Measurements from ENCODE around the gene DCTN1.
"Not testable (repeated sequence)": the region's sequence is repeated elsewhere in the genome, so short reads cannot be mapped to it uniquely, and the experiment has no call there.

The DCTN1 gene
- total RNA-seq = 105 to 145 reads per million in 2 experiments

DNA sequence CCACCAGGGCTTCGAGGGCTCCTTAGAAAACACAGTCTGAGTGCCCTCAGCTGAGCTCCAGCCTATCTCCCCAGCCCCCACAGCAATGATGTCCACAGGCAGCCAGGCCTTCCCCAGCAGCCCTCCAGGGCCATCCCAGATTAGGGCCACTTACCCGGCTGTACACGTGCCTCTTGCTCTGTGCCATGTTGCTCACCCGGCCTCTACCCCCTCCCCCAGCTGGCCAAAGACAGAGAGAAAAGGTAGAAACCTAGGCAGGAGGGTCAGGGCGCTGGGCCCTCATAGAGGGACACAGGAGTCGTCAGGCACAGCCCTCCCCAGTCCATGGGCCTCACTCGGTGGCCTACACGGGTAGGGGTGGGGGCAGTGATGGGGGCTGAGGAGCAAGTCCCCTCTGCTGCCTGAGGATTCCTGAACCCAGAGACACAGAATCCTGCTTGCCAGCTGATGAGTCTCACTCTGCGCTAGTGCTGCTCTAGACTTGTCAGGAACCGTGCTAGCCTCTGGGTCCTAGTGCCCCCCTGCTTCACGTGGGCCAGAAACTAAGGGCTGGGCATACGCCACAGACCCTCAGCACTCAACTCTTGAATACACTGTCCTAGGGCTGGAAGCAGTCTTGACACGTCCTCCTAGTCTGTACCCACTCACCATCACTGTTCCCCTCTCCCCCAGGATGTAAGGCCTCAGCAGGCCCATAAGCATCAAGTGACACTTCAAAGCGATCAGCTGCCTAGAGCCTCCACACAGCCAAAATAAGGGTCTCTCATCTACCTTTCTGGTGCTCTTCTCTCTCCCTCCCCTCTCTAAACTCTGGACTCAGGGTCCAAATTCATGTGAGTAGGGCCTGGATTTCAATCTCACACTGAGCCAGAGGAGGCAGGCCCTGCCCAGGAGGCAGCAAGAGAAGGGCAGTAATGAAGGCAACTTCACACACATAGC, at the start of gene DCTN1:
Gene DCTN1, minus strand, starts transcription at position 461 of the 939 bp plus-strand sequence. Its CDS starts 274 bp downstream, at position 187.
- DNase-seq (ENCODE audit: low read depth) = no peak

DNA sequence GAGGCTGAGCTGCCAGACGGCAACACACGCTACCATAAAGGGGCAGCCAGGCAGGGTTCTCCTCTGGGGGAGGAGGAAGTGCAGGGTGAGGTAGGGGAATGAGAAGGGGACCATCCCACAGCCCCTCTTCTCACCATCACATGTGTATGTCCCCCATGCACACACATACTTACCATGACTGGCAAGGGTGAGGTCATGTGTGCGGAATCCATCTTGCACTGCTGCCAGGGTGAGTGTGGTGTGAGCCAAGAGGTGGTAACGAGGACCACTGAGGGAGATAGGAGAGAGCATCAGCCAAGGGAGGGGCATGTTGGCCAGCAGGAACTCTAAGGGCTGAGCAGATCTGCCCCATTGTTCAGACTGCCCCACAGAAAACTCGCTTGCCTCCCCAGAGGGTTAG, 48.6 kb upstream of the DCTN1 start:
- no peak for DNase-seq (ENCODE audit: low read depth)

DNA sequence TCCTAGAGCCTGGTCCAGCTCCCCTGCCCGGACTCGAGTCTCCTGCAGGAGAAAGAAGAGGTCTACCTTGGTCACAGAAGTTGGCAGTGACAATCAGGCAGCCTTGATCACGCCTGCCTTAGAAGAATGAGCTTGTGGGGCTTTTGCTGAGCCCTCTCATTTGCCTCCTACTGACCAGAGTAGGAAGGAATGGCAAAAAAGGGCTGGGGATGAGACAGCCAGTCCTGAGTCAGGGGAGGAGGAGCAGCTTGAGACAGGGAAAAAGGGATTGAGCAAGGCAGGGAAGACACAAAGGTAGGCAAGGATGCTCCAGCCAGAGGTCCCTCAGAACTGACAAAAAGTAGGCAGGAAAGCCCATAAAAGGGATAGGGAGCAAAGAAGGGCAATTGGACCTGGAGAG, 47.4 kb upstream of the DCTN1 start:
- DNase-seq (ENCODE audit: low read depth) = no peak

DNA sequence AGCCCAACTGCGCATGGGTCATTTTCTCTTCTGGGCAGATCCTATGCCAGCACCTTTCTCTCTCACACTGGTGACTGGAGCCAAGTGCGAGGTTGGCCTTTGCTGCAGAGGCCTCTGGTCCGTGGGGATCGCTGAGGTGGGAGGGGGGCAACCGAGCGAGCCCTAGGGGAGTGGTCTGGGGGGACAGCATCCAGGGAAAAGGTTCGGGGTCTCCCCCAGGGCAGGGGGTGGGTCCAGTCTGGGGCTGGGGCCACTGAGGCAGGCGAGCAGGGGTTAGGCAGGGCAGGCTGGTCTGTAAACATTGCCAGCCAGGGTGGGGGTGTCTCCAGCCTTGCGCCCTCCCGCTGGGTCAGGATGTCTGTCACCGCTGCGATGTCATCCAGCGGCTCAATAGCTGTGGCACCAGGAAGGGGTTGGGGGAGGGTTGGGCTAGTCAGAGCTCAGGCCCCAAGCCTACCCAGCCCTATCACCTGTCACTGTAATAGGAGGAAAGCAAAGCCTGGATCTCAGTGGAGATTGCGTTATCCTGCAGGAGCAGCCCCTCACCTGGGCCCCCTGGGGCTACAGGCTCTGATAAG, 46.2 kb upstream of the DCTN1 start:
- DNase-seq (ENCODE audit: low read depth) = no peak

DNA sequence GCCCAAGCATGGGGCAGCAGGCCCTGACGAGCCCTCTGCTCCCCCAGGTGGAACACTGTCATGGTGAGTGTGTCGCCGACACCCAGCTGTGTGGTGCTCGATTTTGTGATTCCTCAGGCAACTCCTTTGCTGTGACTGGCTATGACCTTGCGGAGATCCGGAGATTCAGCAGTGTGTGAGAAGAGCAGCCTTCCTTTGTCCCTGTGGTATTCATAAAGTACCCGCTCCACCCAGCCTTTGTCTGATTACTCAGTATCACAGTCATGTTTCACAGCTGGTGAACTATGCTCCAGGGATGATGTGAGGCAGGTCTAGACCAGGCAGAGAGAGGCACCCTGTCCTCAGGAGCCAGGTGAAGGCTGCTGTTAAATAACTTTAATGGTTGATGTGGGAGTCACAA, 45.4 kb upstream of the DCTN1 start:
- no peak for DNase-seq (ENCODE audit: low read depth)

DNA sequence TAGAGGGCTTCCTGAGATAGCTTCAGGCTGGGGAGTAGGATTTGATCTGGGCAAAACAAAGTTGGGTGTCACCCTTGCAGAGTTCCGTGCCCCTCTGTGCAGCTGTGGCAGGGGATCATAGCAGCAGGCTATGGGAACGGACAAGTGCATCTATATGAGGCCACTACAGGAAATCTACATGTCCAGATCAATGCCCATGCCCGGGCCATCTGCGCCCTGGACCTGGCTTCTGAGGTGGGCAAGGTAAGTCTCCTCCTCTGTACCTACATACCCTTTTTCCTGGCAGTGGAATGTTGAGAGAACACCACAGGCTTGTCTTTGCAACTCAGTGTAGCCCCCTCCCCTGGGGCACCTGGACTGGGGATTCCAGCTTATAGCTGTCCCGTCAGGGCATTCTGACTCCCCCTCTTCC, 44.9 kb upstream of the DCTN1 start:
- DNase-seq (ENCODE audit: low read depth) = no peak

DNA sequence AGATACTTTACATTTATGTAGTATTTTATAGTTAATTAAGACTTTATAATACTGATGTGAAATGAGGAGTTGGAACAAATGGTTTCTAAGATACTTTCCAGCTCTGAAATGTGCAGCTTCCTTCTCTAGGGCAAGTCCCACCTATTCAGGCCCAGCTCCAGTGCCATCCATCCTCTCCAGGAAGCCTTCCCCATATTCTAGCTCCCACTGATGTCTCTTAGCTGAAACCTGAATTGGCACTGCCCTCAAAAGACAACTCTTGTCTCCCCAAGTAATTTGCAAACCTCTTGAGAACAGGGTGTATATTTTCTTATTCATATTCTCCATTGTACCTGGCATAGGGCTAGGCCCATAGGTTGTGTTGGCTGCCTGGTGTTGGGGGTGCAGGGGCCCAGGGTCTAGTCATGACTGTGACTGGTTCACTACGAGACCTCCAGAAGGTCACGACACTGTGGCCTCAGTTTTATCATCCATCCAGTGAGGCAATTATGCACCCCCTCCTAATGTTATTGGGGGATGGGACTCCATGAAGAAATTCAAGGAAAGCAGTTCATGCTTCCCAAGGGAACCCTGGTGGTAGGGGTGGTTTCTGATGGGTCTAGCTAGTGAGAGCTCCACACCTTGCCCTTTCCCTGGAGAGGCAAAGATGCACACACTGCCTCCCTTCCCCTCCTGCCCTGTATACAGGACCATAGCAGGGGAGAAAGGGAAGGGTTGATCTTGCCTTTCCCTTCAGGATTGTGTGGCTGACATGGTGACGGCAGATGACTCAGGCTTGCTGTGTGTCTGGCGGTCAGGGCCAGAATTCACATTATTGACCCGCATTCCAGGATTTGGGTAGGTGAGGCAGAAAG, 44.3 kb upstream of the DCTN1 start:
- DNase-seq (ENCODE audit: low read depth) = no peak

DNA sequence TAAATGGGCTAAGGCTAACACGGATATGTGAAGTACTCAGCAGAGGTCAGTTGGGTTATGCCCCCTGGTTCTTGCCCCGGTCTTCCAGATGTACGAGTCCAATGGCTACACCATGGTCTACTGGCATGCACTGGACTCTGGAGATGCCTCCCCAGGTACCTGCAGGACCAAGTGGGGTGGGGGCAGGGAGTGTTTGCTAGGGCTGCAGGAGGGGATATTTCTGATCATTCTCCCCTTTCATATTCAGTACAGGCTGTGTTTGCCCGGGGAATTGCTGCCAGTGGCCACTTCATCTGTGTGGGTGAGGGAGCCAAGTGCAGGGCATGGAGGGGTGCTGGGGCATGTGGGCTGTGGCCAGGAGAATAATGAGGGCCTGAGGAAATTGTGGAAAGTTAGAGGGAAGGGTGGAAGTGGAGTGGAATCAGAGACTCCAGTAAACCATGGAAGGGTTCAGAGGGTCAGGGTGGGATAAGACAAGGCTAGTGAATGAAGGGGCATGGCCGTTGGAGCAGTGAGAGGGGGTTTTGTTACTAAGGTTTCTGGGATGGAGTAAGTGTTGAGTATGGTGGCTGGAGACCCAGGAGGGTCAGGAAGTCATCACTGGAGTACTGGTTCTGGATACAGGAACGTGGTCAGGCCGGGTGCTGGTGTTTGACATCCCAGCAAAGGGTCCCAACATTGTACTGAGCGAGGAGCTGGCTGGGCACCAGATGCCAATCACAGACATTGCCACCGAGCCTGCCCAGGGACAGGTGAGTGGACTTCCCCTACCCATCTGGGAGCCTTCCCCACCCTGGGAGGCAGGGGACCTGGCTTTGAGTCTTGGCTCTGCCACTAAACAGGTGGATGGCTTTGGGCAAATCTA, 43.4 kb upstream of the DCTN1 start:
- DNase-seq (ENCODE audit: low read depth) = no peak

DNA sequence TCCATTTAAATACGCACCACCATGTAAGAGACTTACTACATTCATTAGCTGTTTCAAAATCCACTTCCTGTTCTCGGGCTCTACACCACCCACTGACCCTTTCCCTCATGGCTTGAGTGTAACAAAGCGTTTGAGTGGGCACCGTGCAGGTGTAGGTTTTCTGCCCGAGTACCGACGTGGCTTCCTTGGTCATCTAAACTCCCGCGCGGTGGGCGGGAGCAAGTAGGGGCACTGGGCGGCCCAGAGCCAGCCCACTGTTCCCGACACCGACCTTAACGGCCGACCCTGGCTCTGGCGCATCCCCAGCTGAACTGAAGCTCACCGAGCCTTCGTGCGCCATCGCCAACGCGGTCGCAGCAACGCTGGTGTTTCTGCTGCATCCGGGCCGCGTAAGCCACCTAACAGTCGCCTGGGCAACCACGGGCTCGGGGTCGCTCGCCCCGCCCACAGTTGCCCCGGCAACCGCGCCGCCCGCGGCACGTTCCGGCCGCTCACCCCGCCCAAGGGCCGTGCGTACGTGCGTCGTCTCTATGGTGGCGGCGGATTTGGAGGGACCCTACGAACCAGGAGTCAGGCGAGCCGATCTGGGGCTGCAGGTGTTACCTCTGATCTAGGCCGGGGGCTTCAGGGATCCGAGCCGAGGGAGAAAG, 41.2 kb upstream of the DCTN1 start, which contains the start of the genes C2orf81 and WDR54:
Gene C2orf81, minus strand, starts transcription at position 399 of the 650 bp plus-strand sequence. Its CDS starts 59 bp downstream, at position 340.
Gene WDR54, plus strand, starts transcription at position 510 of the 650 bp plus-strand sequence. CDS start 424 bp downstream, outside the sequence.
- DNase-seq (ENCODE audit: low read depth) = peak; percentile 85

DNA sequence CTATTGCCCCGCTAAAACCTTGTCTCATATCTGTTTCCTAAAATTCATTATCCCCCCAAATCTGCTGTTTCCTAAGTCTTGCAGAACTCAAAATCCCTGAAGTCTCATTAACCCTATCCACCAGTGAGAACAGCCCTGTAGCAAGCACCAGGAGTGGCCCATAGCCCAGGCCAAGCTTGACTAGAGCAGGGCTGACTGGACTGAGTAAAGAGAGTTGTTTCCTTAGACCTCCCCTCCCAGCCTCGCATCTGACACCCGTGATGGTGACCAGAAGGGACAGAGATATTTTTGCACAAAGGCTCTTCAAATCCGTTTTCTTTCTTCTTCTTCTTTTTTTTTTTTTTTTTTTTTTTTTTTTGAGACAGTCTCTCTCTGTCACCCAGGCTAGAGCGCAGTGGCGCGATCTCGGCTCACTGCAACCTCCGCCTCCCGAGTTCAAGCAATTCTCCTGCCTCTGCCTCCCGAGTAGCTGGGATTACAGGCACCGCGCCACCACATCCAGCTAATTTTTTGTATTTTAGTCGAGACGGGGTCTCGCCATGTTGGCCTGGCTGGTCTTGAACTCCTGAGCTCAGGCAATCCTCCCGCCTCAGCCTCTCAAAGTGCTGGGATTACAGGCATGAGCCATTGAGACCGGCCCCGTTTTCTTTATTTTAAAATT, 40.5 kb upstream of the DCTN1 start:
- DNase-seq (ENCODE audit: low read depth) = not testable (repeated sequence)

DNA sequence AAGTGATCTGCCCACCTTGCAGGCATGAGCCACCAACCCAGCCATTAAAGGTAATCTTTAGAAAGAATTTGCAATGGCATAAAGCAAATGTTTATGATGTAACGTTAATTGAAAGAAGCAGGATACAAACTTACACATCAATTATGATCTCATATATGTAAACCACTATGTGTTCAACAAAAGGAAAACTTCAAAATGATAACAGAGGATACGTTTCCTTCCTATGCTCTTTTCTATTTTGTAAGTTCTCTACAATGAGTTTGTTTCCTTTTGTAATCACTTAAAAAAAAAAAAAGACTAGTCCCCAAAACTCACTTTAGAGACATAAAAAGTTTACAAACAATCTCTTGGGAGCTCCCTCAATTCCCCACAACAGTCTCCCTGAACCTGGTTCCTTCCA, 39.9 kb upstream of the DCTN1 start:
- DNase-seq (ENCODE audit: low read depth) = no peak

DNA sequence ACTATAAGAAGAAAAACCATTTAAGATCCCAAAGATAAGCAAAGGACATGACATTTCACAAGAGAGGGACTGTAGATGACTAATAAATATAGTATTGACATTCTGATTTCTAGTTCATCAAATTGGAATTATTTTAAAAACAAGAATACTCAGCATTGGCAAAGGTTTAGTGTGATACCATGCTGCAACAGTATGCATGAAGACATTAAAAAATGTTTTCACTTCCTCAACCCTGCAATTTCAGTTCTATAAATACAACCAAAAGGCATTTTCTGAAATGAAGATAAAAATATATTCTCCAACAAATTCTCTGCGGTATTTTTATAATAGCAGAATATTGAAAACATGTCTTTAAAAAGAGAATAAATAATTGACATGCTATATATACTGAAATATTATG, 39.2 kb upstream of the DCTN1 start:
- DNase-seq (ENCODE audit: low read depth) = no peak

DNA sequence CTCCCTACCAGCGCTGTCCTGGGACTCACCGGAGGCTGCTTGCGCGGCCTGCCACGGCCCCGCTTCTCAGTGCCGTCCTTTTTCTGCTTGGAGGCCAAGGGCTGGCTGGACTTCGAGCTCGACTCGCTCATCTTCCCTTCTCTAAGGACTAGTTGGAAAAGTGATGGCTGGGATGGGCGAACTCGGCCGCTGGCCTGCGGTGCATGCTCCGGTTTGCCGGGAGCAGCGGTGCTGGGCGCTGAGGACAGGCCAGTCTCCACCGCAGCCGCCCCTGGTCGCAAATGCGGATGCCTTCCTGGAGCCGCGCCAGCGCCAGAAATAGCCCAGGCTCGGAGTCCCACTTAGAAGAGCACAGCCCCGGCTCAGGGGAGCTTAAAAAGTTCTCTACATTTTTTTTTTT, 38.2 kb upstream of the DCTN1 start:
- DNase-seq (ENCODE audit: low read depth) = no peak

DNA sequence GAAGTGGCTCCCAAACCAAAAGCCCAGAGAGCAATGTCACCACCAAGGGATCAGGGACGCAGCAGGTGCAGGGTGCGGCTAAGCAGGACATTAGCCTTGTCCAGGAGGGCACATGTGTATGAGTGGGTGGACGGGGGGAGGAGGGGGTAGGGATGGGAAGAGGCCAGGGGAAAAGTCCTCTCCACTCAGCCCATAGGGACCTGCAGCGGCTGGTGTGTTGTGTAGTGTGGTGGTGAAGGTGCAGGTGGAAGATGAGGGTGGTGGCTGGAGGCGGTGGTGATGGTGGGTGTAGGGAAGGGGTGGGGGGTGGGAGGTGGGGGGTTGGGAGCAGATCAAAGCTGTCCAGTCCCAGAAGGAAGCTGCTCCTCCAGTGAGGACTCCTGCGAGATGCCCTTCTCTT, 37.7 kb upstream of the DCTN1 start:
- no peak for DNase-seq (ENCODE audit: low read depth)

DNA sequence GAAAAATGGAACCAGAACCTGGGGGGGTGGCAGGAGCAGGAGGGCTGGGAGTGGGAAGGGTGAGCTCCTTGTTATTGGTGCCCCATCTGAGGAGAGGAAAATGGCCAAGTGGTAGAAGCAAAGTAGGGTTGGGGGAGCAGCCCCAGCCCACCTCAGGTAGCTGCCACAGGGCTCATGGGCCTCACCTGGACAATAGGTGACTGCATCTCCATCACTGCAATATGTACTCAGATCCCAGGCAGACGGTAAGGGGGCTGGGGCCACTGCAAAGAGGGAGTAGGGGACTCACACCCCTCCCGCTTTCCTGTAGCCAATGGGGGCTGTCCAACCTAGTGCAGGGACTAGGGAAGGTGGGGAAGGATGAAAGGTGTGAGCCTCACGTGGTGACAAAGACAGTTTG, 37.1 kb upstream of the DCTN1 start:
- no peak for DNase-seq (ENCODE audit: low read depth)

DNA sequence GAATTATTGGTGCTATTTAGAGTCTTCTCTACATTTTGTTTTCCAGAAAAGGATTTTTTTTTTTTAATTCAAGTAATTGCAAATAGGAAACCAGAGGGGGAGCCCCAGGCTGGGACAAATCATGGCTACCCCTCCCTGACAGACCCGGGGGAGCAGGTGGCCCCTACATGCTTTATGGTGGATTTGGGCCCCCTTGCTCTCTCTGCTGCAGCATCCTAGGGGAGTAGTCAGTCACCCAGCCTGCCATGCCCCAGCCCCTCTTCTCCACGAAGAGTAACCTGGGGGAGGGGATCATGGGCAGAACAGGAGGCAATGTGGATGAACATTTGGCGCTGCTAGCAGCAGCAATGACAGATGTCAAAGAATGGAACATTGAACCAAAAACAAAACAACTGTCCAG, 36.7 kb upstream of the DCTN1 start:
- DNase-seq (ENCODE audit: low read depth) = no peak

DNA sequence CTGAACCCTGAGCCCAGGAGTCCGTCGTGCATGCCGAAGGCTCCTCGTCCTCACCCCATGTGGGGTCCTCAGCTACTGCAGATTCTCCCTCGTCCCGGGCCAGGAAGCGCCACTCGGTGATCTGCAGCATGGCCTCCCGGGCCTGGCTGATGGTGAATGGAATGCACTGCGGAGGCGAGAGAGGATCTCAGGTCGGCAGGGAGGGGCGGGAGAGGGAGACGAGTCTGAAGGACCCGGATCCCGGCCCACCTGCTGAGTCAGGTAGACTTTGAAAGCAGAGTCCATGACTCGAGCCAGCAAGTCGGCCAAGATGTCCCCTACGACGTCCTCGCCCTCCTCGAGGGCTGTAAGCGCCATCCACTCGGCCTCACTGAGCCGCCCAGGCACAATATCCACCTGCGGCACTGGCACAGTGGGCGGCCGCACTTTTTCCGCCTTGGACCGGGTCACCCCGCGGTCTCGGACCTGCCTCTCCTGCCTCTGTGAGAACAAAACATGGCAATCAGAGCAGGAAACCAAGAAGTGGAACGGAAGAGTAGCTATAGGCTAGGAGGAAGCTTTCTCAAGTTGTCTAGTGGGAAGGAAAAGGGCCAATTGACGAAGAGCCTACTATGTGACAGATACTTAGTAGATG, 35.8 kb upstream of the DCTN1 start:
- DNase-seq (ENCODE audit: low read depth) = no peak

DNA sequence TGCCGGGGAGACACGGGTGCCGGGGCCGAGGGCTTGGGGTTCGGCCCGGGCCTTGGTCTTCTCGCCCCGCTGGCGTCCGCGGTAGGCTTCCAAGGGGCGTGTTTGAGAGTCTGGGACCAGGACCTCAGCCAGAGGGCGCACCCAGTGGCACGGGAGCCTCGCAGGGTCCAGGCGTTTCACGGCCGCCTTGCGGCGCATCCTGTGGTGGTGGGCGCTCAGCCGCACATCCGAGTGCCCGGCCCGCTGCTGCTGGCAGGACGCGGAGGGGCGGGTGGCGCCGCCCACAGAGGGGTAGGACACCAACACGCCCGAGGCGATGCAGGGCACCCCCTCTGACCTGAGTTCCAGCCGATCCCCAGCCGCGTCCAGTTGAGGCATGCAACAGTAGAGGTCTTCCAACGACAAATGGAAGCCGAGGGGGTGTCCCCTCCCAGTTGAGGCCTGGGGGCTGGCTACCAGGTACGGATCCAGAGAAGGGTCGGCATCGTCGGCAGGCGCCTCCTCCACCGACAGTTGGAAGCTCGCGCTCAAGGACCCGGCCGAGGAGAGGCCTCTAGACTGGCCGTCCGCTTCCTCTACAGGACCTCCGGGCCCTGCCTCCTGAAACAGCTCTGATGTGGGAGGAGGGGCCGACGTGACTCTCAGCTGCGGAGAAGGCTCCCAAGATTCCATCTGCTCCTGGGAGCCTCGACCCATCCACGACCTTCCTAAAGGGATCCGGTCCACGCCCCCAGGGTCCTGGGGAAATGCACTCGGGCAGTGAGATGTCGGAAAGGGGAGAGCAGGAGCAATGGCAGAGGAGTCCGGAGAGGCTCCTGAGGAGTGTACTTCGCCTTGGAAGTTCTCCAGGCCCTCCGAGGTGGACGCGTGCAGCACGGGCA, 35.0 kb upstream of the DCTN1 start:
- no peak for DNase-seq (ENCODE audit: low read depth)

DNA sequence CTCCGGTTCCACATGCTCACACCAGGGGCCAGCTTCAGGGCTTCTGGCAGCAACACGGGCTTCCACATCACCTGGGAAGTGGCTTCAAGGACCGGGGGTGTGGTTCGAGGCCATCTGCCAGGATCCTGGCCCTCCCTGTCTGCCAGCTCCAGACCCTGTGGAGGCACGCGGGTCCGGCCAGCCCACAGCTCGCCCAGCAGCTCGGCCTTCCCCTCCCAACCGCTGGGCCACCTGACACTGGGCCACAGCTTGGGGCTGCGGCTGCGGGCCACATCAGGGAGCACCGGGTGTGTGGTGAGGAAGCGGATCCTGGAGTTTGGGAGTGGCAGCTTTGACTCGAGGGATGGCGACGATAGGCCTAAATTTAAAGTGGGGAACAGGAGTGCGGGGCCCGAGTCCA, 34.3 kb upstream of the DCTN1 start:
- DNase-seq (ENCODE audit: low read depth) = no peak

All from T follicular helper cell (primary cell).